Right renal cortex interstitium (tissue), 3 donors: ENCODE data around the gene SLC39A6. TPM values are rescaled to one million over a fixed set of nuclear protein-coding genes. Genes with fewer than 3 reads are reported as not detected.
A peak's percentile ranks its signal among the peaks of the same experiment; 100 is the strongest.
"Not testable (repeated sequence)": the region's sequence is repeated elsewhere in the genome, so short reads cannot be mapped to it uniquely, and the experiment has no call there.

Experiments used
- DNase-seq, 3 donors: peaks; one replicate each; pipeline ENCODE4 v3.0.0-alpha.2; 2013; ENCODE audit warnings: low read depth in 3 of 3, low spot score in 2 of 3
- polyA plus RNA-seq, 3 donors: library from polyadenylated mRNA; unstranded; fragments of 120-200 nt; gene quantifications; one replicate each; pipeline ENCODE4 v1.2.1, GENCODE V29; 2013; ENCODE audit not compliant: insufficient read length in 3 of 3

SLC39A6 gene
- polyA plus RNA-seq, 3 donors = 84.6 to 91.2 (median 87.5) TPM

- DNase-seq = no peak
These were observed 10.1 kb upstream of the SLC39A6 start for GRCh38 chr18:36139245-36139644.

GRCh38 chr18:36135264-36135663, 6.1 kb upstream of the SLC39A6 start:
- DNase-seq = no peak

GRCh38 chr18:36132756-36133155, 3.6 kb upstream of the SLC39A6 start:
- no peak for DNase-seq

- DNase-seq = no peak
These were observed 2.7 kb upstream of the SLC39A6 start for GRCh38 chr18:36131692-36132483.

- DNase-seq = no peak
These were observed 1.9 kb upstream of the SLC39A6 start for GRCh38 chr18:36130883-36131653.

GRCh38 chr18:36130039-36130831, 1.1 kb upstream of the SLC39A6 start:
- no peak for DNase-seq

- no peak for DNase-seq
These were observed 237 bp downstream of the SLC39A6 start for GRCh38 chr18:36128907-36129299.

- DNase-seq = peak in 2 of 3 donors; percentile 9 to 15
These were observed 640 bp downstream of the SLC39A6 start for GRCh38 chr18:36128530-36128870.

- DNase-seq = peak in 1 of 3 donors; percentile 15
These were observed 1.2 kb downstream of the SLC39A6 start for GRCh38 chr18:36127836-36128529.

- no peak for DNase-seq
These were observed 2.5 kb downstream of the SLC39A6 start for GRCh38 chr18:36126668-36127067.

GRCh38 chr18:36124841-36125240, 4.3 kb downstream of the SLC39A6 start:
- DNase-seq = no peak

GRCh38 chr18:36120297-36120696, 8.8 kb downstream of the SLC39A6 start:
- DNase-seq = no peak

GRCh38 chr18:36116771-36117170, 12.4 kb downstream of the SLC39A6 start:
- not testable (repeated sequence) for DNase-seq

- no peak for DNase-seq
These were observed 14.4 kb downstream of the SLC39A6 start for GRCh38 chr18:36114738-36115137.

- DNase-seq = no peak
These were observed 14.9 kb downstream of the SLC39A6 start for GRCh38 chr18:36114251-36114650.

GRCh38 chr18:36112302-36112701, 16.8 kb downstream of the SLC39A6 start:
- no peak for DNase-seq

- no peak for DNase-seq
These were observed 19.4 kb downstream of the SLC39A6 start for GRCh38 chr18:36109737-36110136.

- DNase-seq = no peak
These were observed 20.5 kb downstream of the SLC39A6 start for GRCh38 chr18:36108601-36109000.

GRCh38 chr18:36108196-36108595, 20.9 kb downstream of the SLC39A6 start:
- no peak for DNase-seq

GRCh38 chr18:36107477-36107876, 21.7 kb downstream of the SLC39A6 start:
- no peak for DNase-seq

- DNase-seq = no peak
These were observed 24.4 kb downstream of the SLC39A6 start for GRCh38 chr18:36104749-36105148.
